Measurements from ENCODE around the gene ZKSCAN1.

DNA sequence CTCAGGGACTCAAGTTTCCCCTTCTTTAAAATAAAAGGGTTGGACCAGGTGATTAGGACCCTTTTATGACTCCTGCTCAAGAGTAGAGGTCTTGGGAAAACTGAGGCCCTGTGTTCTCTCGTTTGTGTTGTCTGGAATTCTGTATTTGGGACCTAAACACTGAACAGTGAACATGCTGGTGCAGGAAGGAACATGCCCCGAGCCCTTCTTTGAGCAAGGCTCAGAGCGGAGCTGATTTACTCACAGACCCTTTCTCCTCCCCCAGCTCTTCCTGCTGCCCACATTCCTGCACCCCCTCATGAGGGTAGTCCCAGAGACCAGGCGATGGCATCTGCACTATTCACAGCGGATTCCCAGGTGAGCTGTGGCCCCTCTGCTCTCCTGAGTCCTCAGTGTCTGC is 14.2 kb downstream of the ZKSCAN1 start:
- TF ChIP-seq, protein P1, sequence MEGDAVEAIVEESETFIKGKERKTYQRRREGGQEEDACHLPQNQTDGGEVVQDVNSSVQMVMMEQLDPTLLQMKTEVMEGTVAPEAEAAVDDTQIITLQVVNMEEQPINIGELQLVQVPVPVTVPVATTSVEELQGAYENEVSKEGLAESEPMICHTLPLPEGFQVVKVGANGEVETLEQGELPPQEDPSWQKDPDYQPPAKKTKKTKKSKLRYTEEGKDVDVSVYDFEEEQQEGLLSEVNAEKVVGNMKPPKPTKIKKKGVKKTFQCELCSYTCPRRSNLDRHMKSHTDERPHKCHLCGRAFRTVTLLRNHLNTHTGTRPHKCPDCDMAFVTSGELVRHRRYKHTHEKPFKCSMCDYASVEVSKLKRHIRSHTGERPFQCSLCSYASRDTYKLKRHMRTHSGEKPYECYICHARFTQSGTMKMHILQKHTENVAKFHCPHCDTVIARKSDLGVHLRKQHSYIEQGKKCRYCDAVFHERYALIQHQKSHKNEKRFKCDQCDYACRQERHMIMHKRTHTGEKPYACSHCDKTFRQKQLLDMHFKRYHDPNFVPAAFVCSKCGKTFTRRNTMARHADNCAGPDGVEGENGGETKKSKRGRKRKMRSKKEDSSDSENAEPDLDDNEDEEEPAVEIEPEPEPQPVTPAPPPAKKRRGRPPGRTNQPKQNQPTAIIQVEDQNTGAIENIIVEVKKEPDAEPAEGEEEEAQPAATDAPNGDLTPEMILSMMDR (IDR thresholded peaks at IDR 0.05), result no peak
- no peak for TF ChIP-seq POLR2A (IDR thresholded peaks at IDR 0.05)

All from breast epithelium (tissue), 3 donors.